AG04450 (cell line): Measurements from ENCODE around the gene ASB18. TPM values are rescaled to one million over a fixed set of nuclear protein-coding genes. Genes with fewer than 3 reads are reported as not detected.

ENCODE experiments used
- CTCF ChIA-PET: fragments of 300-600, 350-600 bp; formaldehyde crosslinking; extraction: SDS; loops from one replicate; lab custom pipeline; 2022; ENCODE audit warnings: antibody characterized with exemption, inconsistent platforms; lab: Charles Lee
- POLR2A ChIA-PET: fragments of 350-600 bp; formaldehyde crosslinking; extraction: SDS; loops from one replicate; lab custom pipeline; 2021; ENCODE audit warnings: antibody characterized with exemption, inconsistent platforms; lab: Yijun Ruan, JAX
- DNase-seq: peaks from one replicate; pipeline ENCODE4 v3.0.0-alpha.2; 2011; ENCODE audit warnings: low read depth, low spot score
- H3K27ac ChIP-seq: one replicate; pipeline ENCODE4 v1.5.1; 2012; ENCODE audit warnings: low read depth, low read length, control low read depth
- H3K27me3 ChIP-seq: one replicate; pipeline ENCODE4 v1.6.0; 2012; ENCODE audit warnings: low read length; ENCODE audit not compliant: control insufficient read depth, insufficient read depth
- H3K4me3 ChIP-seq: 2 replicates; pipeline ENCODE4 v1.5.1; 2011; ENCODE audit warnings: mild to moderate bottlenecking, low read depth, low read length, control low read depth
- H3K9me3 ChIP-seq: 2 replicates; pipeline ENCODE4 v1.5.1; 2012; ENCODE audit warnings: low read length; ENCODE audit not compliant: control insufficient read depth, insufficient read depth
- polyA plus RNA-seq: library from polyadenylated mRNA; depleted of rRNA; stranded (reverse); fragments of >200 nt; gene quantifications from 2 replicates; pipeline ENCODE4 v1.2.3, GENCODE V29; 2011
- TF ChIP-seq, protein P1 (sequence below): IDR thresholded peaks from 2 replicates; pipeline ENCODE4 v1.5.1; 2011; ENCODE audit warnings: low read depth, low read length, control low read depth, inconsistent platforms

ASB18 gene
- polyA plus RNA-seq, 1 experiment = not detected

- CTCF ChIA-PET = interaction anchor here (1.0 to 2.5 kb wide), 3 partner anchors 11 to 385 kb away, joined by 3 to 14 read pairs (median 14); no protein-coding TSS in a partner anchor
- POLR2A ChIA-PET = no interaction called here
- peaks cover 92% of the 10 kb centered on the region for H3K27me3 ChIP-seq
- H3K9me3 ChIP-seq = peaks cover 19% of the 10 kb centered on the region; the same call in 1 of the 2 replicates
- H3K4me3 ChIP-seq = no peak overlapping the region
- TF ChIP-seq, protein P1, sequence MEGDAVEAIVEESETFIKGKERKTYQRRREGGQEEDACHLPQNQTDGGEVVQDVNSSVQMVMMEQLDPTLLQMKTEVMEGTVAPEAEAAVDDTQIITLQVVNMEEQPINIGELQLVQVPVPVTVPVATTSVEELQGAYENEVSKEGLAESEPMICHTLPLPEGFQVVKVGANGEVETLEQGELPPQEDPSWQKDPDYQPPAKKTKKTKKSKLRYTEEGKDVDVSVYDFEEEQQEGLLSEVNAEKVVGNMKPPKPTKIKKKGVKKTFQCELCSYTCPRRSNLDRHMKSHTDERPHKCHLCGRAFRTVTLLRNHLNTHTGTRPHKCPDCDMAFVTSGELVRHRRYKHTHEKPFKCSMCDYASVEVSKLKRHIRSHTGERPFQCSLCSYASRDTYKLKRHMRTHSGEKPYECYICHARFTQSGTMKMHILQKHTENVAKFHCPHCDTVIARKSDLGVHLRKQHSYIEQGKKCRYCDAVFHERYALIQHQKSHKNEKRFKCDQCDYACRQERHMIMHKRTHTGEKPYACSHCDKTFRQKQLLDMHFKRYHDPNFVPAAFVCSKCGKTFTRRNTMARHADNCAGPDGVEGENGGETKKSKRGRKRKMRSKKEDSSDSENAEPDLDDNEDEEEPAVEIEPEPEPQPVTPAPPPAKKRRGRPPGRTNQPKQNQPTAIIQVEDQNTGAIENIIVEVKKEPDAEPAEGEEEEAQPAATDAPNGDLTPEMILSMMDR = no peak
- no peak overlapping the region for H3K27ac ChIP-seq
- DNase-seq = no peak
These were observed 99.0 kb downstream of the ASB18 start for GRCh38 chr2:236164925-236165841.

DNA sequence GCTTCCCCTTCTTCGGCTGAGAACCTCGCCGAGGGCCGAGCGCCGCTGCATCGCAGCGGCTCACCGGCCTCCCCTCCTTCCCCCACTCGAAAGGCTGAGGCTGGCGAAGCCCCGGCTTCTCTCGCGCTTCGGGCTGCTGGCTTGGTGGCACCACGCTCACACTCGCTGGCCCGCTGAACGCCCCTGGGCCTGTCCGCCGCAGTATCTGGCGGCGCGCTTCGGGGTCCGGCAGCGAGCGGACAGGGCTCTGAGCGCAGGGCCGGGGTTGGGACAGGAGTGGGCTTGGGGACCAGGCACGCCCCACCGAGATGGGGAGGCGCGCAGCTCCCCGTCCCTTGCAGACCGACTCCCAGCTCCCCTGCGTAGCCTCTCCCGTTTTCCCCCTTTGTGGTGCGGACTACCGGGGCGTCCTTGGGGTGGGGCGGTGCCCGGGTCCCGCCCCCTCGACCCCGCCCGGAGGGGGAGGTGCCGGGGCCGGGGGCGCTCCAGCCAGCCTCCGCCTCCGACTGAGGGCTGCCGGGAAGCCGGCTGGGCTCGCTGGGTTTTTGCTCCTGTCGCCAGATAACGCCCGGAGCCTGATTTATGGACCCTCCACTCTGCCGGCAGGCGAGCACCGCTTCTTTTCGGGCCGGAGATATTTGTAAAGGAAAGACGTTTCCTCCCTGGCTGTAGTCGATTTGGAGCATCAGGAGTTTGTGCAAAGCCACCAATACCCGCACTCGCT, 99.8 kb downstream of the ASB18 start:
- ChIA-PET POLR2A (no interaction called here), CTCF (no interaction called here)
- H3K27me3 ChIP-seq = peaks cover 92% of the 10 kb centered on the region
- peak overlapping the region; percentile 27; the same call in 1 of the 2 replicates for H3K4me3 ChIP-seq
- TF ChIP-seq, protein P1 = no peak
- H3K9me3 ChIP-seq = peaks cover 16% of the 10 kb centered on the region; the same call in 1 of the 2 replicates
- no peak for DNase-seq
- no peak overlapping the region for H3K27ac ChIP-seq

GRCh38 chr2:236163471-236164200, 100.6 kb downstream of the ASB18 start:
- DNase-seq = no peak
- POLR2A ChIA-PET = no interaction called here
- peaks cover 14% of the 10 kb centered on the region; the same call in 1 of the 2 replicates for H3K9me3 ChIP-seq
- H3K27ac ChIP-seq = no peak overlapping the region
- H3K27me3 ChIP-seq = peaks cover 91% of the 10 kb centered on the region
- TF ChIP-seq, protein P1 = no peak
- CTCF ChIA-PET = interaction anchor here (1.0 to 1.1 kb wide), 3 partner anchors 17 to 385 kb away, joined by 3 to 4 read pairs (median 3); no protein-coding TSS in a partner anchor
- no peak overlapping the region; the same call in 1 of the 2 replicates for H3K4me3 ChIP-seq

- Histone ChIP-seq H3K27me3 (peaks cover 92% of the 10 kb centered on the region), H3K4me3 (no peak overlapping the region), H3K27ac (no peak overlapping the region), H3K9me3 (peaks cover 12% of the 10 kb centered on the region; the same call in 1 of the 2 replicates)
- no peak for DNase-seq
- POLR2A ChIA-PET = no interaction called here
- CTCF ChIA-PET = interaction anchor here (1.0 to 1.1 kb wide), 3 partner anchors 18 to 384 kb away, joined by 3 to 4 read pairs (median 3); no protein-coding TSS in a partner anchor
- TF ChIP-seq, protein P1 = no peak
These were observed 101.2 kb downstream of the ASB18 start for GRCh38 chr2:236162882-236163470.
